Measurements from ENCODE around the gene COL9A1. TPM values are rescaled to one million over a fixed set of nuclear protein-coding genes. Genes with fewer than 3 reads are reported as not detected.
"Not testable (repeated sequence)": the region's sequence is repeated elsewhere in the genome, so short reads cannot be mapped to it uniquely, and the experiment has no call there.

The COL9A1 gene
- not detected for total RNA-seq

- H3K4me1 Mint-ChIP-seq (ENCODE audit: low read depth) = peaks cover 6% of the 10 kb centered on the region
- DNase-seq = no peak
- H3K27ac Mint-ChIP-seq = no peak within 1 kb of the TSS
- H3K4me3 Mint-ChIP-seq = no peak within 1 kb of the TSS
- no peaks in the 10 kb centered on the region for H3K36me3 Mint-ChIP-seq (ENCODE audit: insufficient read depth in 2 of 2)
- peaks cover 25% of the 10 kb centered on the region for H3K27me3 Mint-ChIP-seq (ENCODE audit: low read depth)
- ATAC-seq (replicated peaks in 1 of 2) = no peak
- H3K9me3 Mint-ChIP-seq = no peaks in the 10 kb centered on the region
Observed at GRCh38 chr6:70303034-70303525, at the start of gene COL9A1. Gene COL9A1, minus strand, starts transcription at chr6:70303084. Its CDS starts 160 bp downstream, at chr6:70302924.

GRCh38 chr6:70351461-70351860, 48.6 kb upstream of the COL9A1 start:
- H3K4me1 Mint-ChIP-seq (ENCODE audit: low read depth) = no peaks in the 10 kb centered on the region
- no peaks in the 10 kb centered on the region for H3K9me3 Mint-ChIP-seq
- no peak for DNase-seq
- no peaks in the 10 kb centered on the region for H3K36me3 Mint-ChIP-seq (ENCODE audit: insufficient read depth in 2 of 2)
- no peak overlapping the region for H3K27ac Mint-ChIP-seq
- ATAC-seq (replicated peaks in 1 of 2) = no peak
- H3K4me3 Mint-ChIP-seq = no peak overlapping the region
- H3K27me3 Mint-ChIP-seq (ENCODE audit: low read depth) = peaks cover 7% of the 10 kb centered on the region

- no peaks in the 10 kb centered on the region for H3K9me3 Mint-ChIP-seq
- no peak overlapping the region for H3K4me3 Mint-ChIP-seq
- H3K36me3 Mint-ChIP-seq (ENCODE audit: insufficient read depth in 2 of 2) = no peaks in the 10 kb centered on the region
- DNase-seq (no peak), ATAC-seq (replicated peaks in 1 of 2) (no peak)
- H3K4me1 Mint-ChIP-seq (ENCODE audit: low read depth) = no peaks in the 10 kb centered on the region
- peaks cover 15% of the 10 kb centered on the region for H3K27me3 Mint-ChIP-seq (ENCODE audit: low read depth)
- no peak overlapping the region for H3K27ac Mint-ChIP-seq
Observed at GRCh38 chr6:70345619-70346018, 42.7 kb upstream of the COL9A1 start.

- no peaks in the 10 kb centered on the region for H3K4me1 Mint-ChIP-seq (ENCODE audit: low read depth)
Observed at GRCh38 chr6:70343313-70343712, 40.4 kb upstream of the COL9A1 start.

GRCh38 chr6:70339810-70340209, 36.9 kb upstream of the COL9A1 start:
- not testable (repeated sequence) for H3K27ac Mint-ChIP-seq; H3K4me1 Mint-ChIP-seq (ENCODE audit: low read depth); H3K9me3 Mint-ChIP-seq; H3K27me3 Mint-ChIP-seq (ENCODE audit: low read depth); H3K4me3 Mint-ChIP-seq; H3K36me3 Mint-ChIP-seq (ENCODE audit: insufficient read depth in 2 of 2); DNase-seq; ATAC-seq (replicated peaks in 1 of 2)

More at GRCh38 chr6:70343313-70343712, 40.4 kb upstream of the COL9A1 start:
- no peaks in the 10 kb centered on the region for H3K9me3 Mint-ChIP-seq
- H3K36me3 Mint-ChIP-seq (ENCODE audit: insufficient read depth in 2 of 2) = no peaks in the 10 kb centered on the region
- DNase-seq (no peak), ATAC-seq (replicated peaks in 1 of 2) (no peak)
- H3K27me3 Mint-ChIP-seq (ENCODE audit: low read depth) = peaks cover 15% of the 10 kb centered on the region
- H3K27ac Mint-ChIP-seq = no peak overlapping the region
- H3K4me3 Mint-ChIP-seq = no peak overlapping the region

GRCh38 chr6:70338775-70339174, 35.9 kb upstream of the COL9A1 start:
- Mint-ChIP-seq H3K36me3 (ENCODE audit: insufficient read depth in 2 of 2) (no peaks in the 10 kb centered on the region), H3K4me1 (ENCODE audit: low read depth) (no peaks in the 10 kb centered on the region), H3K27ac (no peak overlapping the region), H3K4me3 (no peak overlapping the region), H3K9me3 (no peaks in the 10 kb centered on the region), H3K27me3 (ENCODE audit: low read depth) (peaks cover 3% of the 10 kb centered on the region)
- ATAC-seq (replicated peaks in 1 of 2) (no peak), DNase-seq (no peak)

GRCh38 chr6:70337743-70338105, 34.8 kb upstream of the COL9A1 start:
- H3K27me3 Mint-ChIP-seq (ENCODE audit: low read depth) = no peaks in the 10 kb centered on the region
- H3K27ac Mint-ChIP-seq = no peak overlapping the region
- H3K4me3 Mint-ChIP-seq = no peak overlapping the region
- no peaks in the 10 kb centered on the region for H3K36me3 Mint-ChIP-seq (ENCODE audit: insufficient read depth in 2 of 2)
- H3K4me1 Mint-ChIP-seq (ENCODE audit: low read depth) = no peaks in the 10 kb centered on the region
- H3K9me3 Mint-ChIP-seq = peaks cover 0 to 2% of the 10 kb centered on the region in 2 donors
- ATAC-seq (replicated peaks in 1 of 2) (no peak), DNase-seq (no peak)

GRCh38 chr6:70336996-70337742, 34.3 kb upstream of the COL9A1 start:
- no peak overlapping the region for H3K4me3 Mint-ChIP-seq
- peaks cover 0 to 3% of the 10 kb centered on the region in 2 donors for H3K9me3 Mint-ChIP-seq
- no peaks in the 10 kb centered on the region for H3K27me3 Mint-ChIP-seq (ENCODE audit: low read depth)
- DNase-seq (no peak), ATAC-seq (replicated peaks in 1 of 2) (no peak)
- H3K27ac Mint-ChIP-seq = no peak overlapping the region
- H3K4me1 Mint-ChIP-seq (ENCODE audit: low read depth) = no peaks in the 10 kb centered on the region
- H3K36me3 Mint-ChIP-seq (ENCODE audit: insufficient read depth in 2 of 2) = no peaks in the 10 kb centered on the region

GRCh38 chr6:70327036-70327435, 24.2 kb upstream of the COL9A1 start:
- ATAC-seq (replicated peaks in 1 of 2) = no peak
- H3K36me3 Mint-ChIP-seq (ENCODE audit: insufficient read depth in 2 of 2) = no peaks in the 10 kb centered on the region
- no peak overlapping the region for H3K4me3 Mint-ChIP-seq
- no peak overlapping the region for H3K27ac Mint-ChIP-seq
- H3K4me1 Mint-ChIP-seq (ENCODE audit: low read depth) = no peaks in the 10 kb centered on the region
- no peak for DNase-seq
- H3K27me3 Mint-ChIP-seq (ENCODE audit: low read depth) = peaks cover 11% of the 10 kb centered on the region
- peaks cover 0 to 2% of the 10 kb centered on the region in 2 donors for H3K9me3 Mint-ChIP-seq

- DNase-seq (no peak), ATAC-seq (replicated peaks in 1 of 2) (no peak)
- Mint-ChIP-seq H3K4me1 (ENCODE audit: low read depth) (no peaks in the 10 kb centered on the region), H3K4me3 (no peak overlapping the region), H3K27me3 (ENCODE audit: low read depth) (peaks cover 11% of the 10 kb centered on the region), H3K27ac (no peak overlapping the region), H3K9me3 (no peaks in the 10 kb centered on the region), H3K36me3 (ENCODE audit: insufficient read depth in 2 of 2) (no peaks in the 10 kb centered on the region)
Observed at GRCh38 chr6:70325009-70325408, 22.1 kb upstream of the COL9A1 start.

- H3K27me3 Mint-ChIP-seq (ENCODE audit: low read depth) = peaks cover 14% of the 10 kb centered on the region
- ATAC-seq (replicated peaks in 1 of 2); H3K27ac Mint-ChIP-seq; H3K4me1 Mint-ChIP-seq (ENCODE audit: low read depth); H3K9me3 Mint-ChIP-seq; H3K4me3 Mint-ChIP-seq; H3K36me3 Mint-ChIP-seq (ENCODE audit: insufficient read depth in 2 of 2); DNase-seq: not testable (repeated sequence)
Observed at GRCh38 chr6:70317799-70318198, 14.9 kb upstream of the COL9A1 start.

- Mint-ChIP-seq H3K4me1 (ENCODE audit: low read depth) (peaks cover 8% of the 10 kb centered on the region), H3K27ac (no peak overlapping the region), H3K9me3 (no peaks in the 10 kb centered on the region), H3K36me3 (ENCODE audit: insufficient read depth in 2 of 2) (no peaks in the 10 kb centered on the region), H3K4me3 (no peak overlapping the region), H3K27me3 (ENCODE audit: low read depth) (peaks cover 34% of the 10 kb centered on the region)
- ATAC-seq (replicated peaks in 1 of 2) = no peak
- DNase-seq = no peak
Observed at GRCh38 chr6:70315079-70315751, 12.3 kb upstream of the COL9A1 start.

GRCh38 chr6:70314296-70314695, 11.4 kb upstream of the COL9A1 start:
- Mint-ChIP-seq H3K4me1 (ENCODE audit: low read depth) (peaks cover 8% of the 10 kb centered on the region), H3K27ac (no peak overlapping the region), H3K27me3 (ENCODE audit: low read depth) (peaks cover 38% of the 10 kb centered on the region), H3K36me3 (ENCODE audit: insufficient read depth in 2 of 2) (no peaks in the 10 kb centered on the region), H3K4me3 (no peak overlapping the region), H3K9me3 (no peaks in the 10 kb centered on the region)
- DNase-seq (no peak), ATAC-seq (replicated peaks in 1 of 2) (no peak)

All from activated T-cell treated with anti-CD3 and anti-CD28 coated beads, Interleukin-2, amount 50 U/mL, for 72 hours (primary cell).